HepG2 (cell line): ENCODE data around the gene NAA35. TPM values are rescaled to one million over a fixed set of nuclear protein-coding genes. Genes with fewer than 3 reads are reported as not detected.

Source experiments
- CHCHD3 ChIP-seq: sonication (generic); formaldehyde crosslinking; IDR thresholded peaks from 2 replicates; pipeline ENCODE4 v1.8.0; 2022; ENCODE audit warnings: mild to moderate bottlenecking, missing genetic modification reagents, moderate library complexity
- FOSL2 ChIP-seq: sonication (generic); formaldehyde crosslinking; IDR thresholded peaks from 2 replicates; pipeline ENCODE4 v1.4.0; 2020; ENCODE audit warnings: missing genetic modification reagents
- FOXK2 ChIP-seq: fragments of 450-650 bp; IDR thresholded peaks from 2 replicates; pipeline ENCODE4 v1.6.1; 2016
- MAF1 ChIP-seq: sonication (generic); formaldehyde crosslinking; IDR thresholded peaks from 2 replicates; pipeline ENCODE4 v1.5.0; 2020; ENCODE audit warnings: missing genetic modification reagents, borderline replicate concordance
- MXD1 ChIP-seq: sonication (generic); formaldehyde crosslinking; IDR thresholded peaks from 2 replicates; pipeline ENCODE4 v1.4.0; 2020; ENCODE audit warnings: mild to moderate bottlenecking, missing genetic modification reagents
- PHF5A ChIP-seq: IDR thresholded peaks from one replicate; pipeline ENCODE4 v1.6.1; 2018; ENCODE audit warnings: low read depth, missing genetic modification reagents; ENCODE audit not compliant: unreplicated experiment
- PRDM4 ChIP-seq: sonication (generic); formaldehyde crosslinking; IDR thresholded peaks from 2 replicates; pipeline ENCODE4 v1.9.0; 2021; ENCODE audit warnings: missing genetic modification reagents, borderline replicate concordance
- RFX3 ChIP-seq: IDR thresholded peaks from 2 replicates; pipeline ENCODE4 v1.6.1; 2016; ENCODE audit warnings: missing biosample characterization, missing genetic modification reagents
- SNAPC2 ChIP-seq: sonication (generic); formaldehyde crosslinking; IDR thresholded peaks from 2 replicates; pipeline ENCODE4 v1.8.1; 2022; ENCODE audit warnings: mild to moderate bottlenecking, missing genetic modification reagents
- SOX13 ChIP-seq, 3 experiments: fragments of 450-650 bp in 1 of 3; sonication (generic) in 1 of 3; formaldehyde crosslinking in 1 of 3; IDR thresholded peaks in 2 of 3; conservative IDR thresholded peaks in 1 of 3; 2 replicates each; pipeline versions ENCODE4 v1.5.0 to v1.6.1; 2016 to 2020; ENCODE audit warnings: antibody characterized with exemption in 1 of 3, mild to moderate bottlenecking in 1 of 3, missing compliant biosample characterization in 1 of 3, missing genetic modification reagents in 1 of 3, moderate library complexity in 1 of 3
- SP140L ChIP-seq: sonication (generic); formaldehyde crosslinking; IDR thresholded peaks from 2 replicates; pipeline ENCODE4 v1.4.0; 2020; ENCODE audit warnings: missing genetic modification reagents, borderline replicate concordance
- TCF7L2 ChIP-seq: IDR thresholded peaks from 2 replicates; pipeline ENCODE4 v1.6.1; 2011; ENCODE audit warnings: mild to moderate bottlenecking, low read depth, low read length, moderate library complexity
- ZFP1 ChIP-seq: IDR thresholded peaks from 2 replicates; pipeline ENCODE4 v1.6.1; 2016
- ZNF124 ChIP-seq: sonication (generic); formaldehyde crosslinking; IDR thresholded peaks from 2 replicates; pipeline ENCODE4 v1.4.0; 2020; ENCODE audit warnings: missing genetic modification reagents
- ZNF138 ChIP-seq: sonication (generic); formaldehyde crosslinking; IDR thresholded peaks from 2 replicates; pipeline ENCODE4 v1.5.0; 2020; ENCODE audit warnings: mild to moderate bottlenecking, low read depth, missing genetic modification reagents
- ZNF557 ChIP-seq: sonication (generic); formaldehyde crosslinking; IDR thresholded peaks from 2 replicates; pipeline ENCODE4 v1.4.0; 2020; ENCODE audit warnings: missing genetic modification reagents
- ZNF709 ChIP-seq: sonication (generic); formaldehyde crosslinking; IDR thresholded peaks from 2 replicates; pipeline ENCODE4 v1.5.0; 2020; ENCODE audit warnings: mild to moderate bottlenecking, missing genetic modification reagents
- ZNF75D ChIP-seq: sonication (generic); formaldehyde crosslinking; IDR thresholded peaks from 2 replicates; pipeline ENCODE4 v1.8.1; 2023; ENCODE audit warnings: missing genetic modification reagents, mild to moderate bottlenecking, borderline replicate concordance
- ZNF816 ChIP-seq: sonication (generic); formaldehyde crosslinking; IDR thresholded peaks from 2 replicates; pipeline ENCODE4 v1.8.0; 2022; ENCODE audit warnings: missing genetic modification reagents, mild to moderate bottlenecking, borderline replicate concordance
- ZNF879 ChIP-seq: sonication (generic); formaldehyde crosslinking; IDR thresholded peaks from 2 replicates; pipeline ENCODE4 v1.8.1; 2023; ENCODE audit warnings: missing genetic modification reagents
- polyA plus RNA-seq, 8 experiments: library from polyadenylated mRNA; depleted of rRNA in 3 of 8; stranded (reverse) in 7 of 8; unstranded in 1 of 8; fragments of >200 nt; fragmentation: Illumina TruSeq in 4 of 8; extraction: Trizol in 4 of 8; gene quantifications; 2 replicates each; pipeline versions ENCODE4 v1.2.1 to v1.2.3, GENCODE V29; 2011 to 2016; ENCODE audit warnings: low read depth in 4 of 8, missing spikeins in 1 of 8, mixed read lengths in 1 of 8; ENCODE audit not compliant: insufficient read depth in 1 of 8
- total RNA-seq, 5 experiments: library from RNA; depleted of rRNA; stranded (reverse); fragments of >200 nt; fragmentation: Illumina TruSeq; extraction: Trizol; gene quantifications; 2 replicates each; pipeline ENCODE4 v1.2.3, GENCODE V29; 2016; ENCODE audit warnings: low read depth in 1 of 5
- TF ChIP-seq, protein P1 (sequence below): sonication (generic); formaldehyde crosslinking; IDR thresholded peaks from 2 replicates; pipeline ENCODE4 v1.8.1; 2023; ENCODE audit warnings: mild to moderate bottlenecking, missing genetic modification reagents
- TF ChIP-seq, protein P2 (sequence below): IDR thresholded peaks from 2 replicates; pipeline ENCODE4 v1.6.1; 2016; ENCODE audit warnings: missing biosample characterization, missing genetic modification reagents, low read depth
- TF ChIP-seq, protein P3 (sequence below): sonication (generic); formaldehyde crosslinking; IDR thresholded peaks from 2 replicates; pipeline ENCODE4 v1.5.1; 2020; ENCODE audit warnings: mild to moderate bottlenecking, moderate library complexity, missing genetic modification reagents

Gene NAA35
- total and polyA plus RNA-seq, 2 of the 13 experiments (the other 11 are each of a cell fraction or from before 2014, with no cell fraction given) = 21.6 to 28.9 TPM

- TF ChIP-seq PHF5A (CRISPR knock-in tag) = peak; percentile 70
- 0 out of 2 replicates have a peak, but pooled peaks have one; percentile 29 for TF ChIP-seq CHCHD3 (CRISPR knock-in tag)
- TF ChIP-seq, protein P1, sequence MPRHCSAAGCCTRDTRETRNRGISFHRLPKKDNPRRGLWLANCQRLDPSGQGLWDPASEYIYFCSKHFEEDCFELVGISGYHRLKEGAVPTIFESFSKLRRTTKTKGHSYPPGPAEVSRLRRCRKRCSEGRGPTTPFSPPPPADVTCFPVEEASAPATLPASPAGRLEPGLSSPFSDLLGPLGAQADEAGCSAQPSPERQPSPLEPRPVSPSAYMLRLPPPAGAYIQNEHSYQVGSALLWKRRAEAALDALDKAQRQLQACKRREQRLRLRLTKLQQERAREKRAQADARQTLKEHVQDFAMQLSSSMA = peak; percentile 16; the same call in 1 of the 2 replicates
- TF ChIP-seq SNAPC2 (CRISPR knock-in tag) = 0 out of 2 replicates have a peak, but pooled peaks have one; percentile 45
- TF ChIP-seq ZNF557 (CRISPR knock-in tag) = 0 out of 2 replicates have a peak, but pooled peaks have one; percentile 22
- TF ChIP-seq RFX3 = peak; percentile 51; the same call in 1 of the 2 replicates
- TF ChIP-seq ZNF709 (CRISPR knock-in tag) = peak; percentile 94
- TF ChIP-seq SOX13 (IDR thresholded peaks at IDR 0.05) = no peak
- TF ChIP-seq SOX13 (CRISPR knock-in tag; conservative IDR thresholded peaks at IDR 0.05 in 1 of 2, IDR thresholded peaks at IDR 0.05 in 1 of 2) = peak in 1 of 2 experiments; percentile 11; a peak in 2 of 4 replicates
- peak; percentile 72; the same call in 1 of the 2 replicates for TF ChIP-seq ZFP1 (CRISPR knock-in tag)
- no peak for TF ChIP-seq SP140L (CRISPR knock-in tag)
- peak; percentile 9; the same call in 1 of the 2 replicates for TF ChIP-seq FOSL2
- TF ChIP-seq ZNF124 = no peak
- peak; percentile 65; the same call in 1 of the 2 replicates for TF ChIP-seq ZNF138 (CRISPR knock-in tag)
- TF ChIP-seq, protein P2, sequence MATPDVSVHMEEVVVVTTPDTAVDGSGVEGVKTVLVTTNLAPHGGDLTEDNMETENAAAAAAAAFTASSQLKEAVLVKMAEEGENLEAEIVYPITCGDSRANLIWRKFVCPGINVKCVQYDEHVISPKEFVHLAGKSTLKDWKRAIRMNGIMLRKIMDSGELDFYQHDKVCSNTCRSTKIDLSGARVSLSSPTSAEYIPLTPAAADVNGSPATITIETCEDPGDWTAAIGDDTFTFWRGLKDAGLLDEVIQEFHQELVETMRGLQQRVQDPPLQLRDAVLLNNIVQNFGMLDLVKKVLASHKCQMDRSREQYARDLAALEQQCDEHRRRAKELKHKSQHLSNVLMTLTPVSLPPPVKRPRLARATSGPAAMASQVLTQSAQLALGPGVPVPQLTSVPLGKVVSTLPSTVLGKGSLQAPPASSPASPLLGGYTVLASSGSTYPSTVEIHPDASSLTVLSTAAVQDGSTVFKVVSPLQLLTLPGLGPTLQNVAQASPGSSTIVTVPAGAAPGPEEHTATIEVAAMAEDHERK (CRISPR knock-in tag) = peak; percentile 43; the same call in 1 of the 2 replicates
- TF ChIP-seq MXD1 (CRISPR knock-in tag) = peak; percentile 88
- no peak for TF ChIP-seq PRDM4 (CRISPR knock-in tag)
- no peak for TF ChIP-seq MAF1 (CRISPR knock-in tag)
- TF ChIP-seq FOXK2 = no peak
- TF ChIP-seq, protein P3, sequence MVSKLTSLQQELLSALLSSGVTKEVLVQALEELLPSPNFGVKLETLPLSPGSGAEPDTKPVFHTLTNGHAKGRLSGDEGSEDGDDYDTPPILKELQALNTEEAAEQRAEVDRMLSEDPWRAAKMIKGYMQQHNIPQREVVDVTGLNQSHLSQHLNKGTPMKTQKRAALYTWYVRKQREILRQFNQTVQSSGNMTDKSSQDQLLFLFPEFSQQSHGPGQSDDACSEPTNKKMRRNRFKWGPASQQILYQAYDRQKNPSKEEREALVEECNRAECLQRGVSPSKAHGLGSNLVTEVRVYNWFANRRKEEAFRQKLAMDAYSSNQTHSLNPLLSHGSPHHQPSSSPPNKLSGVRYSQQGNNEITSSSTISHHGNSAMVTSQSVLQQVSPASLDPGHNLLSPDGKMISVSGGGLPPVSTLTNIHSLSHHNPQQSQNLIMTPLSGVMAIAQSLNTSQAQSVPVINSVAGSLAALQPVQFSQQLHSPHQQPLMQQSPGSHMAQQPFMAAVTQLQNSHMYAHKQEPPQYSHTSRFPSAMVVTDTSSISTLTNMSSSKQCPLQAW (CRISPR knock-in tag) = peak; percentile 80
- TF ChIP-seq ZNF879 (CRISPR knock-in tag) = no peak
- no peak for TF ChIP-seq ZNF816 (CRISPR knock-in tag)
- no peak for TF ChIP-seq ZNF75D
- no peak for TF ChIP-seq TCF7L2
Measured at GRCh38 chr9:85940832-85941621, at the start of gene NAA35 (continued).
